ENCODE measurements around the gene KLRC1.
"Not testable (repeated sequence)": the region's sequence is repeated elsewhere in the genome, so short reads cannot be mapped to it uniquely, and the experiment has no call there.

Gene KLRC1

DNA sequence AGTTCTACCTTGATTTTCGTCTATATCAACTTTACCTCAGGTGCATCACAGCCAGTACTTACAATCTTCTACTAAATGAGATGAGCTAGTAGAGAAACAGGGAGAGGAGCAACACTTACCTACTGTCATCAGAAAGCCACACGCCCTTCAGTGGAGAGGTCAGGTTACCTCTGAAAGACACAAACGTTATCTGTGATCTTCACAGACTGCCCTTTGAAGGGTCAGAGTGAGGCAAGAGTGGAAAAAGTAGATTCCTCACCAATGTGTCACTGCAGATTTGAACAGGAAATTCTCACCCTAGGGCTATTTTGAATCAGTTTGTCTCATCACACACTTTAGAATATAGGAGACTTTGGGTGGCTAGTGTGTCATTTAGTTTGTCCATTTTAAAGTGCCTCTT, 31.0 kb downstream of the KLRC1 start:
- DNase-seq (ENCODE audit: low read depth in 2 of 2): not testable (repeated sequence)

DNA sequence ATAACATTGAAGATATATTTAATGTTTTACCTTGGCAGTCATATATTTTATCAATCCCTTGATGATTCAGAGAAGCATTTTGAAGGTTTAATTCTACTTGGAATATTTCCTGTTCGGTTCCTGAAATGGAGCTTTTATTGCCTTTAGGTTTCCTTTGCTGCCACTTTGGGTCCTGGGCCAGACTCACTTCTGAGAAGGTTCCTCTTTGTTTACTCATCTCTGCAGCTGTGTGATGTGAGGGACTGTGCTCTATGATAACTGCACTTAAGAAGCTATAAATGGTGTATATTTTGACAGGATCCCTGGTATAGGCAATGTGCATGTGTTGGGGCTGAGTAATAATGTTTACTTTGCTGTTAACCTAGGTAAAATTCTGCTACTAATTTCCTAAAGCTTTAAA, 32.8 kb downstream of the KLRC1 start, which contains the start of gene KLRC3:
TSS of gene KLRC3 (minus strand) at position 262 of the 400 bp plus-strand sequence. CDS start at position 217, 45 bp downstream.
- DNase-seq (ENCODE audit: low read depth in 2 of 2): not testable (repeated sequence)

DNA sequence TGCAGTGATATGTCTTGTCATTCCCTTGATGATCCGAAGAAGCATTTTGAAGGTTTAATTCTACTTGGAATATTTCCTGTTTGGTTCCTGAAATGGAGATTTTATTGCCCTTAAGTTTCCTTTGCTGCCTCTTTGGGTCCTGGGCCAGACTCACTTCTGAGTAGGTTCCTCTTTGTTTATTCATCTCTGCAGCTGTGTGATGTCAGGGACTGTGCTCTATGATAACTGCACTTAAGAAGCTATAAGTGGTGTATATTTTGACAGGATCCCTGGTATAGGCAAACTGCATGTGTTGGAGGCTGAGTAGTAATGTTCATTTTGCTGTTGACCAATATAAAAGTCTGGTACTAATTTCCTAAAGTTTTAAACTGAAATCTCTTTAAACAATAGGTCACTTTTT, 43.8 kb downstream of the KLRC1 start, which contains the start of gene KLRC4:
TSS of gene KLRC4 (minus strand) at position 366 of the 400 bp plus-strand sequence. CDS start at position 184, 182 bp downstream.
- DNase-seq (ENCODE audit: low read depth in 2 of 2): no peak

DNA sequence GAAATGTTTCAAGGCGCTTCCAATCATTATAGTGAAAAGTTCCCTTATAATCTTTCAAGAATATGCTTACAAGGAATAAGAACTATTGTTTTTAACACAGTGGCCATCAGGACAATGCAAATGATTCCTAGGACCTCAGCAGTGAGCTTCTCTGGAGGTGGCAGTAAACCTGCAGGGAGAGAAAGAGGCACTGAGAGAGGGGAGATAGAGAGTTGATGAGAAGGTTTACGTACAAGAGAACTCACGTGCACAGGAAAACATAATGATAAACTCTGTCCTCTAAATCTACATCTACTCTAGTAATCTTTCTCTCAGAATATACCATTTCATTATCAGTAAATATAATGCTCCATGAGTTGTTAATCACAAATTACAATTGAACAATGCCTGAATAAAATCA, 44.3 kb downstream of the KLRC1 start:
- no peak for DNase-seq (ENCODE audit: low read depth in 2 of 2)

DNA sequence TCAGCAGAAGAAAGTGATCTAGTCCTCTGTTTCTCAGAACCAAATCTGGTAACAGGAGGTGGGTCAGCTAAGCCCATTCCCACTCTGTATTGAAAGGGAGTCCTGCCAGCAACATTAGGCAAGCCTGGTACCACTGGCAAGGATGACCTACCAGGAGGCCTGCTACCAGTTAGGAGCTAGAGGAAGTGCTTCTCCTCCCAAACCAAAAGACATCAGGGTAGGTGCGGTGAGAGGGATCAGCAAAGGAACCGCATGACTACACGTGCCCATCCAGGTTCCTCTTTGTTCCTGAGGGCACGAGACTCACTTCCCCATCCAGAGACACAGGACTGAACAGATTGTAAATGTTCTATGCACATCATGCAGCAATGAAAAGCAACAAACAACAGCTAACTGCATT, 46.5 kb downstream of the KLRC1 start:
- DNase-seq (ENCODE audit: low read depth in 2 of 2): no peak

DNA sequence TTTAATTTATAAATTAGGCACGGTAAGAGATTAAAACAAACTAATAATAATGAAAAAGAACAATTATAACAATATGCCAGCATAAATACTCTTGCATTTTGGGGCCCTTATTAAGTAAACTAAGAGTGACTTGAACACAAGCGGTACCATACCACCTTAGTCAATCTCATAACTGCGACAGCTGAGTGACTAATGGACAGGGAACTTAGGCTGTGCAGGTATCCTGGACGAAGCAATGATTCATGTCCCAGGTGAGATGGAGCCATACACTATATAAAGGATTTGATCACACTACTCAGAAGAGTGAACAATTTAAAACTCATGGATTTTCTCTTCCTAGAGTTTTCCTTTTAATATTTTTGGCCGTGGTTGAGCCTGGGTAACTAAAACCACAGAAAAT, 47.9 kb downstream of the KLRC1 start:
- DNase-seq (ENCODE audit: low read depth in 2 of 2): no peak

DNA sequence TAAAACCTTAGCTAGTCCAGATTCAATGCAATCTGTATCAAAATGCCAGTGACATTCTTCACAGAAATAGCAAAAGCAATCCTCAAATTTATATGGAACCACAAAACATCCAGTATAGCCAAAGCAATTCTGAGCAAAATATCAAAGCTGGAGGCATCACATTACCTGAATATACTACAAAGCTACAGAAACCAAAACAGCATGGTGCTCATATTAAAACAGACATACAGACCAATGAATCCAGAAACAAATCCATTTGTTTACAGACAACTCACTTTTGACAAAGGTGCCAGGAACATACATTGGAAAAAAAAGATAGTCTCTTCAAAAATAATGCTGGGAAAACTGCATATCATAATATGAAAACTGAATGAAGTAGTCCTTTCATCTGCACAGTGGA, 48.4 kb downstream of the KLRC1 start:
- no peak for DNase-seq (ENCODE audit: low read depth in 2 of 2)

DNA sequence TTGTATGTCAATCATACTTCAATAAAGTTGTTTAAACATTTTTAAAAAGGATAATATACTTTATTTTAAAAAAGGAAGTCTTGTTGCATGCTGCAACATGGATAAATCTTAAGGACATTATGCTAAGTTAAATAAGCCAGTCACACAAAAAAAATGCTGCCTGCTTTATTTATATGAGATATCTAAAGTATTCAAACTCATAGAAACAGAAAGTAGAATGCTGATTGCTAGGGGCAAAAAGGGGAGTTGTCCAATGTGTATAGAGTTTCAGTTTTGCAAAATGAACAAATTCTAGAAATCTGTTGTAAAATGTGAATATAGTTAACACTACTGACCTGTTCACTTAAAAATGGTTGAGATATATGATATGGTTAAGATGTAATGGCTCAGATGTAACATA, 52.3 kb downstream of the KLRC1 start:
- DNase-seq (ENCODE audit: low read depth in 2 of 2): no peak

DNA sequence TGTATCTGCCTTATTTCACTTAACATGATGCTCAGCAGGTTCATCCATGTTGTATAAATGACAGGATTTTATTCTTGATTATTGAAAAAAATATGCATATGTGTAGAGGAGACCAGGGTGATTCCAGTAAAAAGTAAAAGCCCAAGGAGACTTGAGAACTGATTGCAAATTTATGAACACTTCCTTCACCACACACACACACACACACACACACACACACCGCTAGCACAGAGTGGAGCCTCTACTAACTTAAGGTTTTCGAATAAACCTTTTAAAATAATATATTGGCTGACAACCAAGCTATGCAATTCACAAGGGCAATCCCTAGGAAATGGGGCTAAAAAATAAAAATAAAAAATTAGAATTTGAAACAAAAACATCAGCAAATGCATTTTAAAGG, 55.0 kb downstream of the KLRC1 start:
- no peak for DNase-seq (ENCODE audit: low read depth in 2 of 2)

DNA sequence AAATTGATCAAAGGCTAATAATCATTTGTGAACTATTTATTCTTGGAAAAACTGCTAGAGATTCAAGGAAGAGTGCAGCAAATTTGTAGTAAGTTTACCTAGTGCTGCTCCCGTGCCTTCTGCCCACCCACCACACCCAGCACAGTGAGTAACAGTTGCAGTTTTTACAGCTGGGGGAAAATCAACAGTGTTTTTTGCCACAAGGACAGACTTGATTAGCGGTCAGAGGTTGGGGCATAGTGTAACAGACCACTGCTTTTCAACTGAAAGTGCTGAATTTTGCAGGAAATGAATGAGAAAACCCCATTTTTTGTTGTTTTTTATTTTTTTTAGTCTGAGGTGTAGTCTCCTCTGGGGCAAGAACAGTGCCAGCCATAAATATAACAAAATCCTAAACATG, 55.9 kb downstream of the KLRC1 start:
- DNase-seq (ENCODE audit: low read depth in 2 of 2): no peak

DNA sequence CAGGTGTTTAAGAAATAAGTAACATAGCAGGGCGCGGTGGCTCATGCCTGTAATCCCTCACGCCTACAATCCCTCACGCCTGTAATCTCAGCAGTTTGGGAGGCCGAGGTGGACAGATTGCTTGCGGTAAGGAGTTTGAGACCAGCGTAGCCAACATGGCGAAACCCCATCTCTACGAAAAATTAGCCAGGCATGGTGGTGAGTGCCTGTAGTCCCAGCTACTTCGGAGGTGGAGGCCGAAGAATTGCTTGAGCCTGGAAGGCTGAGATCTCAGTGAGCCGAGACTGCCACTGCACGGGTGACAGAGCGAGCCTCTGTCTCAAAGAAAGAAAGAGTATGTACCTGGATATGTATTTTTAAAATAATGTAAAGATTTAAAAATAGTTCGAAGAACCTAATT, 57.0 kb downstream of the KLRC1 start:
- DNase-seq (ENCODE audit: low read depth in 2 of 2): not testable (repeated sequence)

Measured in stimulated activated CD8-positive, alpha-beta memory T cell treated with anti-CD3 and anti-CD28 coated beads, Interleukin-2, amount 100 ng/mL, for 1 hour (primary cell).